HepG2 (cell line): ENCODE results near the gene HMGCS2. TPM values are rescaled to one million over a fixed set of nuclear protein-coding genes. Genes with fewer than 3 reads are reported as not detected.
A peak's percentile ranks its signal among the peaks of the same experiment; 100 is the strongest.

Experiments
- BORCS8-MEF2B ChIP-seq: sonication (generic); formaldehyde crosslinking; IDR thresholded peaks from 2 replicates; pipeline ENCODE4 v1.8.0; 2022; ENCODE audit warnings: mild to moderate bottlenecking, missing genetic modification reagents
- CAMTA2 ChIP-seq: sonication (generic); formaldehyde crosslinking; IDR thresholded peaks from 2 replicates; pipeline ENCODE4 v1.4.0; 2020; ENCODE audit warnings: mild to moderate bottlenecking, missing genetic modification reagents, borderline replicate concordance
- CENPT ChIP-seq: sonication (generic); formaldehyde crosslinking; IDR thresholded peaks from 2 replicates; pipeline ENCODE4 v1.8.0; 2022; ENCODE audit warnings: low read depth, mild to moderate bottlenecking, moderate library complexity, missing genetic modification reagents
- HDAC1 ChIP-seq: sonication (generic); formaldehyde crosslinking; IDR thresholded peaks from 2 replicates; pipeline ENCODE4 v1.5.1; 2020; ENCODE audit warnings: mild to moderate bottlenecking, missing genetic modification reagents
- MED13 ChIP-seq: sonication (generic); formaldehyde crosslinking; IDR thresholded peaks from 2 replicates; pipeline ENCODE4 v1.5.0; 2020; ENCODE audit warnings: missing genetic modification reagents
- RFX1 ChIP-seq: fragments of 450-650 bp; IDR thresholded peaks from 2 replicates; pipeline ENCODE4 v1.6.1; 2017
- RFX5 ChIP-seq: IDR thresholded peaks from 2 replicates; pipeline ENCODE4 v1.6.1; 2011; ENCODE audit warnings: low read depth, low read length, improper control_type of control experiment
- SMAD3 ChIP-seq: sonication (generic); formaldehyde crosslinking; IDR thresholded peaks from 2 replicates; pipeline ENCODE4 v1.4.0; 2020; ENCODE audit warnings: missing genetic modification reagents
- TP53 ChIP-seq: sonication (generic); formaldehyde crosslinking; conservative IDR thresholded peaks from 2 replicates; pipeline ENCODE4 v1.4.0; 2020; ENCODE audit warnings: missing genetic modification reagents
- XRCC5 ChIP-seq: fragments of 200-400 bp; formaldehyde crosslinking; optimal IDR thresholded peaks from 2 replicates; pipeline ENCODE3; 2017; ENCODE audit warnings: mild to moderate bottlenecking, low read length
- ZNF234 ChIP-seq: sonication (generic); formaldehyde crosslinking; conservative IDR thresholded peaks from 2 replicates; pipeline ENCODE4 v1.5.1; 2020; ENCODE audit warnings: mild to moderate bottlenecking, missing genetic modification reagents
- ZNF790 ChIP-seq: sonication (generic); formaldehyde crosslinking; IDR thresholded peaks from 2 replicates; pipeline ENCODE4 v1.8.0; 2022; ENCODE audit warnings: missing genetic modification reagents, mild to moderate bottlenecking, borderline replicate concordance
- polyA plus RNA-seq, 8 experiments: library from polyadenylated mRNA; depleted of rRNA in 3 of 8; stranded (reverse) in 7 of 8; unstranded in 1 of 8; fragments of >200 nt; fragmentation: Illumina TruSeq in 4 of 8; extraction: Trizol in 4 of 8; gene quantifications; 2 replicates each; pipeline versions ENCODE4 v1.2.1 to v1.2.3, GENCODE V29; 2011 to 2016; ENCODE audit warnings: low read depth in 4 of 8, missing spikeins in 1 of 8, mixed read lengths in 1 of 8; ENCODE audit not compliant: insufficient read depth in 1 of 8
- total RNA-seq, 5 experiments: library from RNA; depleted of rRNA; stranded (reverse); fragments of >200 nt; fragmentation: Illumina TruSeq; extraction: Trizol; gene quantifications; 2 replicates each; pipeline ENCODE4 v1.2.3, GENCODE V29; 2016; ENCODE audit warnings: low read depth in 1 of 5
- TF ChIP-seq, protein P1 (sequence below): sonication (generic); formaldehyde crosslinking; IDR thresholded peaks from 2 replicates; pipeline ENCODE4 v1.4.0; 2020; ENCODE audit warnings: mild to moderate bottlenecking, missing genetic modification reagents
- TF ChIP-seq, protein P2 (sequence below): sonication (generic); formaldehyde crosslinking; IDR thresholded peaks from 2 replicates; pipeline ENCODE4 v1.4.0; 2020; ENCODE audit warnings: mild to moderate bottlenecking, missing genetic modification reagents
- TF ChIP-seq, protein P3 (sequence below): sonication (generic); formaldehyde crosslinking; IDR thresholded peaks from 2 replicates; pipeline ENCODE4 v1.4.0; 2020; ENCODE audit warnings: missing genetic modification reagents, borderline replicate concordance
- TF ChIP-seq, protein P4 (sequence below): sonication (generic); formaldehyde crosslinking; IDR thresholded peaks from 2 replicates; pipeline ENCODE4 v1.4.0; 2020; ENCODE audit warnings: mild to moderate bottlenecking, missing genetic modification reagents
- TF ChIP-seq, protein P5 (sequence below): sonication (generic); formaldehyde crosslinking; IDR thresholded peaks from 2 replicates; pipeline ENCODE4 v1.4.0; 2020; ENCODE audit warnings: missing genetic modification reagents, borderline replicate concordance

HMGCS2 gene
- total and polyA plus RNA-seq, 2 of the 13 experiments (the other 11 are each of a cell fraction or from before 2014, with no cell fraction given): 0.44 to 1.5 TPM

DNA sequence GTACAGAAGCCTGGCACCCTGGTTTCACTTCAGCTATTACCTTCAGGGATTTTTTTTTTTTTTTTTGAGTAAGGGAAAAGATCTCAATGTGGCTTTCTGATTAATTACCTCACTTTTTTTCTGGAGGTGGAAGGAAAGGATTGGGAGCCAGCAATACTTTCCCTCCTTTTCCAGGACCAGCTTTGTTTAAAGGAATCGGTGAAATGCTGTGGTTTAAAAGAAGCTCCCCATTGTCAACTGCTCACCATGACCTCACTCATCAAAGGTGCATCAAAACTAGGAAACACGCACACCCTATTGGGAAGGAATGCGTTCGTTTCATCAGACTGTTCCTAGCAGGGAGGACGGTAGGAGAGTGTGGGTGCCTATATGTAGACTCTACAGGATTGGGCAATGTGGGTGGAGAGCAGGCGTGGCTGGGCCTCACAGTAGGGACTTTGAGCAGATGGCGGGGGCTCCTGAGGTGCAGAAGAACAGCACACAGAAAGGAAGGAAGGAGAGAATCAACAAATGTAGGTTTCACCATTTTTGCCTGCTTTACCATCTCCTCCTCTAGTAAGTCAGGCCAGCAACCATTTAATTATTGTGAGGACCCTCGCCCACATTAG lies 44.0 kb downstream of the HMGCS2 start (continued):
- TF ChIP-seq, protein P1, sequence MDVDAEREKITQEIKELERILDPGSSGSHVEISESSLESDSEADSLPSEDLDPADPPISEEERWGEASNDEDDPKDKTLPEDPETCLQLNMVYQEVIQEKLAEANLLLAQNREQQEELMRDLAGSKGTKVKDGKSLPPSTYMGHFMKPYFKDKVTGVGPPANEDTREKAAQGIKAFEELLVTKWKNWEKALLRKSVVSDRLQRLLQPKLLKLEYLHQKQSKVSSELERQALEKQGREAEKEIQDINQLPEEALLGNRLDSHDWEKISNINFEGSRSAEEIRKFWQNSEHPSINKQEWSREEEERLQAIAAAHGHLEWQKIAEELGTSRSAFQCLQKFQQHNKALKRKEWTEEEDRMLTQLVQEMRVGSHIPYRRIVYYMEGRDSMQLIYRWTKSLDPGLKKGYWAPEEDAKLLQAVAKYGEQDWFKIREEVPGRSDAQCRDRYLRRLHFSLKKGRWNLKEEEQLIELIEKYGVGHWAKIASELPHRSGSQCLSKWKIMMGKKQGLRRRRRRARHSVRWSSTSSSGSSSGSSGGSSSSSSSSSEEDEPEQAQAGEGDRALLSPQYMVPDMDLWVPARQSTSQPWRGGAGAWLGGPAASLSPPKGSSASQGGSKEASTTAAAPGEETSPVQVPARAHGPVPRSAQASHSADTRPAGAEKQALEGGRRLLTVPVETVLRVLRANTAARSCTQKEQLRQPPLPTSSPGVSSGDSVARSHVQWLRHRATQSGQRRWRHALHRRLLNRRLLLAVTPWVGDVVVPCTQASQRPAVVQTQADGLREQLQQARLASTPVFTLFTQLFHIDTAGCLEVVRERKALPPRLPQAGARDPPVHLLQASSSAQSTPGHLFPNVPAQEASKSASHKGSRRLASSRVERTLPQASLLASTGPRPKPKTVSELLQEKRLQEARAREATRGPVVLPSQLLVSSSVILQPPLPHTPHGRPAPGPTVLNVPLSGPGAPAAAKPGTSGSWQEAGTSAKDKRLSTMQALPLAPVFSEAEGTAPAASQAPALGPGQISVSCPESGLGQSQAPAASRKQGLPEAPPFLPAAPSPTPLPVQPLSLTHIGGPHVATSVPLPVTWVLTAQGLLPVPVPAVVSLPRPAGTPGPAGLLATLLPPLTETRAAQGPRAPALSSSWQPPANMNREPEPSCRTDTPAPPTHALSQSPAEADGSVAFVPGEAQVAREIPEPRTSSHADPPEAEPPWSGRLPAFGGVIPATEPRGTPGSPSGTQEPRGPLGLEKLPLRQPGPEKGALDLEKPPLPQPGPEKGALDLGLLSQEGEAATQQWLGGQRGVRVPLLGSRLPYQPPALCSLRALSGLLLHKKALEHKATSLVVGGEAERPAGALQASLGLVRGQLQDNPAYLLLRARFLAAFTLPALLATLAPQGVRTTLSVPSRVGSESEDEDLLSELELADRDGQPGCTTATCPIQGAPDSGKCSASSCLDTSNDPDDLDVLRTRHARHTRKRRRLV (CRISPR knock-in tag): no peak
- no peak for TF ChIP-seq CAMTA2 (CRISPR knock-in tag)
- no peak for TF ChIP-seq CENPT (CRISPR knock-in tag)
- TF ChIP-seq, protein P2, sequence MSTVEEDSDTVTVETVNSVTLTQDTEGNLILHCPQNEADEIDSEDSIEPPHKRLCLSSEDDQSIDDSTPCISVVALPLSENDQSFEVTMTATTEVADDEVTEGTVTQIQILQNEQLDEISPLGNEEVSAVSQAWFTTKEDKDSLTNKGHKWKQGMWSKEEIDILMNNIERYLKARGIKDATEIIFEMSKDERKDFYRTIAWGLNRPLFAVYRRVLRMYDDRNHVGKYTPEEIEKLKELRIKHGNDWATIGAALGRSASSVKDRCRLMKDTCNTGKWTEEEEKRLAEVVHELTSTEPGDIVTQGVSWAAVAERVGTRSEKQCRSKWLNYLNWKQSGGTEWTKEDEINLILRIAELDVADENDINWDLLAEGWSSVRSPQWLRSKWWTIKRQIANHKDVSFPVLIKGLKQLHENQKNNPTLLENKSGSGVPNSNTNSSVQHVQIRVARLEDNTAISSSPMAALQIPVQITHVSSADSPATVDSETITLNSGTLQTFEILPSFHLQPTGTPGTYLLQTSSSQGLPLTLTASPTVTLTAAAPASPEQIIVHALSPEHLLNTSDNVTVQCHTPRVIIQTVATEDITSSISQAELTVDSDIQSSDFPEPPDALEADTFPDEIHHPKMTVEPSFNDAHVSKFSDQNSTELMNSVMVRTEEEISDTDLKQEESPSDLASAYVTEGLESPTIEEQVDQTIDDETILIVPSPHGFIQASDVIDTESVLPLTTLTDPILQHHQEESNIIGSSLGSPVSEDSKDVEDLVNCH: no peak
- peak; percentile 80 for TF ChIP-seq XRCC5
- TF ChIP-seq MED13 (CRISPR knock-in tag): no peak
- TF ChIP-seq, protein P3, sequence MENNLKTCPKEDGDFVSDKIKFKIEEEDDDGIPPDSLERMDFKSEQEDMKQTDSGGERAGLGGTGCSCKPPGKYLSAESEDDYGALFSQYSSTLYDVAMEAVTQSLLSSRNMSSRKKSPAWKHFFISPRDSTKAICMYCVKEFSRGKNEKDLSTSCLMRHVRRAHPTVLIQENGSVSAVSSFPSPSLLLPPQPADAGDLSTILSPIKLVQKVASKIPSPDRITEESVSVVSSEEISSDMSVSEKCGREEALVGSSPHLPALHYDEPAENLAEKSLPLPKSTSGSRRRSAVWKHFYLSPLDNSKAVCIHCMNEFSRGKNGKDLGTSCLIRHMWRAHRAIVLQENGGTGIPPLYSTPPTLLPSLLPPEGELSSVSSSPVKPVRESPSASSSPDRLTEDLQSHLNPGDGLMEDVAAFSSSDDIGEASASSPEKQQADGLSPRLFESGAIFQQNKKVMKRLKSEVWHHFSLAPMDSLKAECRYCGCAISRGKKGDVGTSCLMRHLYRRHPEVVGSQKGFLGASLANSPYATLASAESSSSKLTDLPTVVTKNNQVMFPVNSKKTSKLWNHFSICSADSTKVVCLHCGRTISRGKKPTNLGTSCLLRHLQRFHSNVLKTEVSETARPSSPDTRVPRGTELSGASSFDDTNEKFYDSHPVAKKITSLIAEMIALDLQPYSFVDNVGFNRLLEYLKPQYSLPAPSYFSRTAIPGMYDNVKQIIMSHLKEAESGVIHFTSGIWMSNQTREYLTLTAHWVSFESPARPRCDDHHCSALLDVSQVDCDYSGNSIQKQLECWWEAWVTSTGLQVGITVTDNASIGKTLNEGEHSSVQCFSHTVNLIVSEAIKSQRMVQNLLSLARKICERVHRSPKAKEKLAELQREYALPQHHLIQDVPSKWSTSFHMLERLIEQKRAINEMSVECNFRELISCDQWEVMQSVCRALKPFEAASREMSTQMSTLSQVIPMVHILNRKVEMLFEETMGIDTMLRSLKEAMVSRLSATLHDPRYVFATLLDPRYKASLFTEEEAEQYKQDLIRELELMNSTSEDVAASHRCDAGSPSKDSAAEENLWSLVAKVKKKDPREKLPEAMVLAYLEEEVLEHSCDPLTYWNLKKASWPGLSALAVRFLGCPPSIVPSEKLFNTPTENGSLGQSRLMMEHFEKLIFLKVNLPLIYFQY (CRISPR knock-in tag): no peak
- 0 out of 2 replicates have a peak, but pooled peaks have one; percentile 41 for TF ChIP-seq SMAD3 (CRISPR knock-in tag)
- TF ChIP-seq, protein P4, sequence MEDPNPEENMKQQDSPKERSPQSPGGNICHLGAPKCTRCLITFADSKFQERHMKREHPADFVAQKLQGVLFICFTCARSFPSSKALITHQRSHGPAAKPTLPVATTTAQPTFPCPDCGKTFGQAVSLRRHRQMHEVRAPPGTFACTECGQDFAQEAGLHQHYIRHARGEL (CRISPR knock-in tag): no peak
- no peak for TF ChIP-seq RFX5
- peak; percentile 84 for TF ChIP-seq HDAC1 (CRISPR knock-in tag)
- no peak for TF ChIP-seq RFX1
- no peak for TF ChIP-seq ZNF790
- TF ChIP-seq ZNF234 (CRISPR knock-in tag): no peak
- TF ChIP-seq BORCS8-MEF2B: no peak
- TF ChIP-seq, protein P5, sequence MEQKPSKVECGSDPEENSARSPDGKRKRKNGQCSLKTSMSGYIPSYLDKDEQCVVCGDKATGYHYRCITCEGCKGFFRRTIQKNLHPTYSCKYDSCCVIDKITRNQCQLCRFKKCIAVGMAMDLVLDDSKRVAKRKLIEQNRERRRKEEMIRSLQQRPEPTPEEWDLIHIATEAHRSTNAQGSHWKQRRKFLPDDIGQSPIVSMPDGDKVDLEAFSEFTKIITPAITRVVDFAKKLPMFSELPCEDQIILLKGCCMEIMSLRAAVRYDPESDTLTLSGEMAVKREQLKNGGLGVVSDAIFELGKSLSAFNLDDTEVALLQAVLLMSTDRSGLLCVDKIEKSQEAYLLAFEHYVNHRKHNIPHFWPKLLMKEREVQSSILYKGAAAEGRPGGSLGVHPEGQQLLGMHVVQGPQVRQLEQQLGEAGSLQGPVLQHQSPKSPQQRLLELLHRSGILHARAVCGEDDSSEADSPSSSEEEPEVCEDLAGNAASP (CRISPR knock-in tag): peak; percentile 83; the same call in 1 of the 2 replicates
- TF ChIP-seq TP53: no peak
